Upper lobe of left lung (tissue), 6 donors: ENCODE measurements around the gene POGK. TPM values are rescaled to one million over a fixed set of nuclear protein-coding genes. Genes with fewer than 3 reads are reported as not detected.

Experiments
- ATAC-seq, 2 donors: fragments of 200-7000 bp; cut with Tn5 transposase; one replicate each; pipeline ENCODE4 v1.9.1; 2022; ENCODE audit warnings: mild to moderate bottlenecking in 2 of 2, moderate library complexity in 2 of 2; ENCODE audit not compliant: low FRiP score in 2 of 2
- DNase-seq, 2 donors: peaks; one replicate each; pipeline ENCODE4 v3.0.0-alpha.2; 2019 to 2020
- H3K27ac ChIP-seq, 4 donors: fragments of 200-600 bp; sonication (generic); one replicate each; pipeline ENCODE4 v1.5.1; 2016 to 2019
- H3K27me3 ChIP-seq, 4 donors: fragments of 200-600 bp; sonication (generic); one replicate each; pipeline ENCODE4 v1.5.1; 2017 to 2019
- H3K36me3 ChIP-seq, 4 donors: fragments of 200-600 bp; sonication (generic); one replicate each; pipeline ENCODE4 v1.5.1; 2016 to 2019
- H3K4me1 ChIP-seq, 4 donors: fragments of 200-600 bp; sonication (generic); one replicate each; pipeline ENCODE4 v1.5.1; 2018 to 2019
- H3K4me3 ChIP-seq, 4 donors: fragments of 200-600 bp; sonication (generic); one replicate each; pipeline ENCODE4 v1.5.1; 2017 to 2019; ENCODE audit warnings: mild to moderate bottlenecking in 2 of 4, moderate library complexity in 1 of 4
- H3K9me3 ChIP-seq, 4 donors: fragments of 200-600 bp; sonication (generic); one replicate each; pipeline ENCODE4 v1.5.1; 2018 to 2019
- EP300 ChIP-seq, 4 donors: sonication (generic); formaldehyde crosslinking; IDR thresholded peaks; one replicate each; pipeline ENCODE4 v1.5.1; 2017; ENCODE audit warnings: antibody characterized with exemption in 4 of 4, control low read depth in 2 of 4
- POLR2A ChIP-seq, 4 donors: fragments of 450-650 bp; IDR thresholded peaks; one replicate each; pipeline ENCODE4 v1.5.1; 2016 to 2017; ENCODE audit warnings: antibody characterized with exemption in 4 of 4, mild to moderate bottlenecking in 2 of 4
- POLR2AphosphoS5 ChIP-seq, 2 donors: sonication (generic); formaldehyde crosslinking; IDR thresholded peaks; one replicate each; pipeline ENCODE4 v1.5.1; 2017; ENCODE audit warnings: antibody characterized with exemption in 2 of 2
- WGBS, 2 donors: methylation state at CpG; one replicate each; pipeline ENCODE4 v1.1.5; 2017 to 2018; 5-methylcytosine and 5-hydroxymethylcytosine counted together
- total RNA-seq, 6 donors: library from RNA; depleted of rRNA in 4 of 6; stranded (reverse); fragments of >200 nt in 4 of 6; gene quantifications; one replicate each; pipeline versions ENCODE4 v1.1.0 to v1.2.1, GENCODE V29; 2016 to 2021
- TF ChIP-seq, protein P1 (sequence below), 6 experiments: fragments of 450-650 bp in 4 of 6; fragments of 200-600 bp in 2 of 6; sonication (generic) in 2 of 6; IDR thresholded peaks; one replicate each; pipeline ENCODE4 v1.5.1; 2016 to 2019; ENCODE audit warnings: antibody characterized with exemption in 6 of 6
- donor health status: DM: no; HTN: no; CAD: no; lungs with moderate emphysema.
- donor health status: DM: no; HTN: yes; CAD: no; lungs with severe emphysema.

Gene POGK
- total RNA-seq, 6 donors from 2014 or later, result 45.9 to 78.0 (median 67.8) TPM

DNA sequence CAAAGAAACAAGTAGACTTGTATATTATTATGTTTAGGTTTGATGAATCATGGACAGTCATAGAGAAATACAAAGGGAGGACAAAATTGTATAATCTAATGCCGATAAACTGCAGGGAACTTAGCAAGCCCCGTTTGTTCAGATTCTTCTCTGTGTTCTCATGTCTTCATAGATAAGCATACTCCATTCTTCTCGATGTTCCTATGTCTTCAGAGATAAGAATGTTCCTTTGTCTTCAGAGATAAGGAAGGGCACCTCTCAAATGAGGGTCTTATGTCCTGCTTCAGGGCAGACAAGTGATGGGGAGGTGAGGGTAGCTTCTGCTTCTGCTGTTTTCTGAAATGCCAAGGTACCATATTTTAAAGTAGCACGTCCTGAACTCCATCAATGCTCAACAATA is 56.5 kb downstream of the POGK start:
- peaks cover 0 to 6% (median 5%) of the 10 kb centered on the region in 4 donors for H3K9me3 ChIP-seq
- WGBS, 2 donors, result 62 to 75% methylated on average over 4 of the region's 4 CpGs
- no peak for ATAC-seq
- H3K4me3 ChIP-seq, result no peak overlapping the region
- no peaks in the 10 kb centered on the region for H3K4me1 ChIP-seq
- H3K36me3 ChIP-seq, result no peaks in the 10 kb centered on the region
- no peak overlapping the region for H3K27ac ChIP-seq
- no peaks in the 10 kb centered on the region for H3K27me3 ChIP-seq
- no peak for TF ChIP-seq POLR2A (IDR thresholded peaks at IDR 0.05)
- TF ChIP-seq, protein P1, sequence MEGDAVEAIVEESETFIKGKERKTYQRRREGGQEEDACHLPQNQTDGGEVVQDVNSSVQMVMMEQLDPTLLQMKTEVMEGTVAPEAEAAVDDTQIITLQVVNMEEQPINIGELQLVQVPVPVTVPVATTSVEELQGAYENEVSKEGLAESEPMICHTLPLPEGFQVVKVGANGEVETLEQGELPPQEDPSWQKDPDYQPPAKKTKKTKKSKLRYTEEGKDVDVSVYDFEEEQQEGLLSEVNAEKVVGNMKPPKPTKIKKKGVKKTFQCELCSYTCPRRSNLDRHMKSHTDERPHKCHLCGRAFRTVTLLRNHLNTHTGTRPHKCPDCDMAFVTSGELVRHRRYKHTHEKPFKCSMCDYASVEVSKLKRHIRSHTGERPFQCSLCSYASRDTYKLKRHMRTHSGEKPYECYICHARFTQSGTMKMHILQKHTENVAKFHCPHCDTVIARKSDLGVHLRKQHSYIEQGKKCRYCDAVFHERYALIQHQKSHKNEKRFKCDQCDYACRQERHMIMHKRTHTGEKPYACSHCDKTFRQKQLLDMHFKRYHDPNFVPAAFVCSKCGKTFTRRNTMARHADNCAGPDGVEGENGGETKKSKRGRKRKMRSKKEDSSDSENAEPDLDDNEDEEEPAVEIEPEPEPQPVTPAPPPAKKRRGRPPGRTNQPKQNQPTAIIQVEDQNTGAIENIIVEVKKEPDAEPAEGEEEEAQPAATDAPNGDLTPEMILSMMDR (IDR thresholded peaks at IDR 0.05), result no peak
- no peak for TF ChIP-seq POLR2AphosphoS5 (IDR thresholded peaks at IDR 0.05)
- no peak for TF ChIP-seq EP300 (IDR thresholded peaks at IDR 0.05)
- DNase-seq, result no peak

DNA sequence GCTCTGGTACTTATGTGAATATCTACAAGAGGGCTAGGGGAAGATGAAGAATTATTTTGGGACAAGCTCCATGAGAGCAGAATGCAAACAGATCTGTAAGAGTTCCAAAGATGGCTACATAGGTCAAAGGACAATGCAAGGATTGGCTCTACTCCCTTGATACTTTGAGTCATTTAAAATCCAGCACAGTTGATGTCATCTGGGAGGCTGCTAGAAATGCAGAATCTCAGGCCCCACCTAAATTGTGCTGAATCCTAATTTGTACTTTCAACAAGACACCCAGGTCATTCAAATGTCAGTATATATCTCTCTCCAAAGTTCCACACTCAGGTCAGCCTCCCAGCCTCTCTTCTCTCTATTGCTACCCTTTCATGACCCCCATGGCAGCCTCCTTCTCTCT is 60.5 kb downstream of the POGK start:
- DNase-seq, result no peak
- no peaks in the 10 kb centered on the region for H3K36me3 ChIP-seq
- no peak for ATAC-seq

GRCh38 chr1:166900987-166901386 is 61.7 kb downstream of the POGK start:
- WGBS, 2 donors, result 36% methylated on average over 4 of the region's 4 CpGs
- DNase-seq (no peak), ATAC-seq (no peak)
- H3K4me1 ChIP-seq, result no peaks in the 10 kb centered on the region
- H3K9me3 ChIP-seq, result peaks cover 0 to 6% (median 5%) of the 10 kb centered on the region in 4 donors
- H3K4me3 ChIP-seq, result no peak overlapping the region
- no peak overlapping the region for H3K27ac ChIP-seq
- no peak for TF ChIP-seq POLR2A (IDR thresholded peaks at IDR 0.05)
- TF ChIP-seq, protein P1 (IDR thresholded peaks at IDR 0.05), result no peak
- TF ChIP-seq EP300 (IDR thresholded peaks at IDR 0.05), result no peak
- no peak for TF ChIP-seq POLR2AphosphoS5 (IDR thresholded peaks at IDR 0.05)
- H3K36me3 ChIP-seq, result no peaks in the 10 kb centered on the region
- no peaks in the 10 kb centered on the region for H3K27me3 ChIP-seq

More for the DNA sequence above, 60.5 kb downstream of the POGK start:
- Histone ChIP-seq H3K27me3 (no peaks in the 10 kb centered on the region), H3K4me1 (no peaks in the 10 kb centered on the region), H3K9me3 (peaks cover 0 to 6% (median 5%) of the 10 kb centered on the region in 4 donors), H3K27ac (no peak overlapping the region), H3K4me3 (no peak overlapping the region)
- TF ChIP-seq EP300 (IDR thresholded peaks at IDR 0.05), result no peak
- no peak for TF ChIP-seq POLR2AphosphoS5 (IDR thresholded peaks at IDR 0.05)
- TF ChIP-seq, protein P1 (IDR thresholded peaks at IDR 0.05), result no peak
- TF ChIP-seq POLR2A (IDR thresholded peaks at IDR 0.05), result no peak

DNA sequence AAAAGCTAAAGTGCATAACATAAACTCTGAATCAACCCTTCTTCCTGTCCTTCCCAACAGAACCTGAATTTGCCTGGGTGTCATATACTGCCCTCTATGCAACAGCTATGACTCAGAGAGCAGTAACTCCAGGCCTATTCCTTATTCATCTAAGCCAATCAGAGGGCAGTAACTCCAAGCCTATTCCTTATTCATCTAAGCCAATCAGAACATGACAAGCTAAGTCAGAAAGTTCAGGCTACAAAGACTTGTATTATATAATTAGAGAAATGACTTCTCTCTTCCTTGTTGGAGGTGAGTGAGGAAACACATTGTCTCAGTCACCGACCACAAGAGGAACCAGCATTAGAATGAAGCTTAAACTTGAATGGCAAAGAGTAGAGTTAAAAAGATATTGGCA is 63.0 kb downstream of the POGK start:
- DNase-seq (no peak), ATAC-seq (peak in 1 of 2 donors; percentile 73)
- WGBS, 2 donors, result 57 to 68% methylated on average over 1 of the region's 1 CpG
- TF ChIP-seq EP300 (IDR thresholded peaks at IDR 0.05) (no peak), POLR2A (IDR thresholded peaks at IDR 0.05) (no peak), POLR2AphosphoS5 (IDR thresholded peaks at IDR 0.05) (no peak)
- TF ChIP-seq, protein P1 (IDR thresholded peaks at IDR 0.05), result no peak
- peaks cover 0 to 5% (median 4%) of the 10 kb centered on the region in 4 donors for H3K9me3 ChIP-seq
- no peak overlapping the region for H3K4me3 ChIP-seq
- H3K27me3 ChIP-seq, result no peaks in the 10 kb centered on the region
- no peak overlapping the region for H3K27ac ChIP-seq
- no peaks in the 10 kb centered on the region for H3K4me1 ChIP-seq
- no peaks in the 10 kb centered on the region for H3K36me3 ChIP-seq

DNA sequence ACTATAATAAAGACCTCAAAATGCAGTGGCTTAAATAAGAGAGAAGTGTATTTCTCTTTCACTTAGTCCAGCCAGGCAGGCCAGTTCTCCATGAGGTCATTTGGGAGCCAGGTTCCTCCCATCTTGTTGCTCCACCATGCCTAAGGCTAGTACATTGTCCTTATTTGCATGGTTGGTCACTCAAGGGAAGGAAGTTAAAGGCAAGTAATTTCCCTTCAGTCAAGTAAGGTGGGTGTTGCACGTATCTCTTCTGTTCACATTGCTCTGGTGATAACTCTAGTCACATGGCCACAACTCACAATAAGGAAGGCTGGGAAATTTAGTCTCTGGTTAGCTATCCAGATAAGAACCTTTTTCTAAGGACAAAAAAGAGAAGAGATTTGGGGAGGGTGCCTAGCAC is 64.0 kb downstream of the POGK start:
- H3K27me3 ChIP-seq, result no peaks in the 10 kb centered on the region
- no peaks in the 10 kb centered on the region for H3K36me3 ChIP-seq
- no peak overlapping the region for H3K4me3 ChIP-seq
- no peaks in the 10 kb centered on the region for H3K9me3 ChIP-seq
- TF ChIP-seq, protein P1 (IDR thresholded peaks at IDR 0.05), result no peak
- TF ChIP-seq POLR2AphosphoS5 (IDR thresholded peaks at IDR 0.05), result no peak
- TF ChIP-seq EP300 (IDR thresholded peaks at IDR 0.05), result no peak
- no peak for TF ChIP-seq POLR2A (IDR thresholded peaks at IDR 0.05)
- H3K27ac ChIP-seq, result no peak overlapping the region
- ATAC-seq (no peak), DNase-seq (peak in 1 of 2 donors; percentile 25)
- H3K4me1 ChIP-seq, result no peaks in the 10 kb centered on the region
- WGBS, 2 donors, result 40% methylated on average over 1 of the region's 1 CpG
